ENCODE results near the gene RNF6. TPM values are rescaled to one million over a fixed set of nuclear protein-coding genes. Genes with fewer than 3 reads are reported as not detected.

RNF6 gene
- total RNA-seq: 10 to 100 TPM; 14.1 to 26.2 TPM

DNA sequence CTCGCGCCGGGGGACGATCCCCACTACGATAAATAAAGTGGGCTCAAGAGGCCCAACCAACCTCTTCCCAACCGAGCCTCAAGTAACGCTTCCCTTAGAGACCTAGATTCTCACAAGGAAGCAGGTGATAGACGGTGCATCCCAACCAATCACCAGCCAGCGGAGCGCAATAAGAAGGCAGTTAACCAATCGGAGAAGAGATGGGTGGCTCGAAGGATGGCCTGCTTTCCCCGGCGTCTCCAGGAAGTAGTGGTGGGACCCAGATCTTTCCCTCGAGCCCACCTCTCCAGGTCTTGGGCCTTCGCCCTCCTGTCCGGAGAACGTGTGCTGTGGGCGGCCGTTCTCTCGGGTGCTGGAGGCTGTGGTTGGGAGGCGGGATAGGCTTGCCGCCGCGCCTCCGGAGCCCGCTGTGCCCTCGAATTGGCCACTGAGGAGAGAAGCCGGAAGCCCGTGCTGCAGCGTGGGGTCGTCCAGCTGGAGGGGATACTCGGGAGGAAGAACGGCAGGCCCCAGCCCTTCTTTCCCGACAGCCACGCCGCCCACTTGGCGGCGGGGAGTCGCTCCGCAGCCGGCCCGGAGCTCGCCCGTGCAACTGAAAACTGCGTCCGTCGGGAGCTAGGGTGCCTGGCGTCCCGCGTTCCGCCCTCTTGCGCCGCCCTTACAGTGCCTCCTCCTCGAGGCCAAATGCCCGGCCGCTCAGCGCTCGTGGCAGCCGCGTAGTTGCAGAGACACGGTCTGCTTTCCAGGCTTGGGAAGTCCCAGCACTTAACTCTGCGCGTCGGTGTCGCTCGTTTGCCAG, at the start of gene RNF6:
Gene RNF6 (minus strand): TSS at position 594 of the 799 bp plus-strand sequence. CDS start 2,665 bp downstream, outside the sequence.
- Histone ChIP-seq H3K36me3 (peaks cover 36% of the 10 kb centered on the region), H3K9me3 (no peaks in the 10 kb centered on the region), H3K4me1 (peaks cover 0 to 22% of the 10 kb centered on the region in 2 donors), H3K4me3 (peak within 1 kb of the TSS; percentile 100), H3K27ac (peak within 1 kb of the TSS; percentile 95 to 98), H3K27me3 (no peaks in the 10 kb centered on the region)
- peak; percentile 98 for DNase-seq (ENCODE audit: low spot score)
- TF ChIP-seq, protein P1, sequence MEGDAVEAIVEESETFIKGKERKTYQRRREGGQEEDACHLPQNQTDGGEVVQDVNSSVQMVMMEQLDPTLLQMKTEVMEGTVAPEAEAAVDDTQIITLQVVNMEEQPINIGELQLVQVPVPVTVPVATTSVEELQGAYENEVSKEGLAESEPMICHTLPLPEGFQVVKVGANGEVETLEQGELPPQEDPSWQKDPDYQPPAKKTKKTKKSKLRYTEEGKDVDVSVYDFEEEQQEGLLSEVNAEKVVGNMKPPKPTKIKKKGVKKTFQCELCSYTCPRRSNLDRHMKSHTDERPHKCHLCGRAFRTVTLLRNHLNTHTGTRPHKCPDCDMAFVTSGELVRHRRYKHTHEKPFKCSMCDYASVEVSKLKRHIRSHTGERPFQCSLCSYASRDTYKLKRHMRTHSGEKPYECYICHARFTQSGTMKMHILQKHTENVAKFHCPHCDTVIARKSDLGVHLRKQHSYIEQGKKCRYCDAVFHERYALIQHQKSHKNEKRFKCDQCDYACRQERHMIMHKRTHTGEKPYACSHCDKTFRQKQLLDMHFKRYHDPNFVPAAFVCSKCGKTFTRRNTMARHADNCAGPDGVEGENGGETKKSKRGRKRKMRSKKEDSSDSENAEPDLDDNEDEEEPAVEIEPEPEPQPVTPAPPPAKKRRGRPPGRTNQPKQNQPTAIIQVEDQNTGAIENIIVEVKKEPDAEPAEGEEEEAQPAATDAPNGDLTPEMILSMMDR (IDR thresholded peaks at IDR 0.05): peak in 1 of 2 donors; percentile 29

DNA sequence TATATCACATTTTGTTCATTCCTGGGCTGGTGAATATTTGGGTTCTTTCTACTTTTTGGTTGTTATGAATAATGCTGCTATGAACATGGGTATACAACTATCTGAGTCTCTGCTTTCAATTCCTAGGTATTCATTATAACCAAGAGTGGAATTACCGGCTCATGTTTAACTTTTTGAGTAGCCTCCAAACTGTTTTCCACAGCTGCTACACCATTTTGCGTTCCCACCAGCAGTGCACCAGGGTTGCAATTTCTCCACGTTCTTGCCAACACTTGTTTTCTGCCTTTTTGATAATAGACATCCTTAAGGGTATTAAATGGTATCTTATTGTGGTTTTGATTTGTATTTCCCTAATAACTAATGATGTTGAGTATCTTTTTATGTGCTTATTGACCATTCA, 48.6 kb upstream of the RNF6 start:
- Histone ChIP-seq H3K4me1 (peaks cover 0 to 10% of the 10 kb centered on the region in 2 donors), H3K27ac (no peak overlapping the region), H3K9me3 (no peaks in the 10 kb centered on the region), H3K4me3 (no peak overlapping the region), H3K36me3 (no peaks in the 10 kb centered on the region), H3K27me3 (no peaks in the 10 kb centered on the region)
- TF ChIP-seq, protein P1 (IDR thresholded peaks at IDR 0.05): no peak
- DNase-seq (ENCODE audit: low spot score): no peak

DNA sequence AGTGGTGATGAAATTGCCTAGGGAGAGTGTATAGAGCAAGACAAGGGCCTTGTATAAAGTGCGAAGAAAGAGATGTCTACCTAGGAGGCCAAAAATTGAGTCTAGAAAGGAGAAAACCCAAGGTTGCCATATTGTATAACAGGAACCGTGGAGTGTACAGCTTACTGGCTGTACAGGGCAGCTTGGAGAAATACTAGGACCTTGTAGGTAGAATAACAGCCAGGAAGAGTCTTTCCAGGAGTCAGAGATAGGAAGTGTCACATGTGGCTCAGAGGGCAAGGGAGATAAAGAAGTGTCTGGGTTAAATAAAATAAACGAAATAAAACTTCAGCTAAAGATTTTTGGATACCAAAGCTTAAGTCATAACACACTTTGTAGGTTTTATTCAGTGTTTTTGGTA, 44.2 kb upstream of the RNF6 start:
- no peaks in the 10 kb centered on the region for H3K36me3 ChIP-seq
- peaks cover 0 to 10% of the 10 kb centered on the region in 2 donors for H3K4me1 ChIP-seq
- H3K27me3 ChIP-seq: no peaks in the 10 kb centered on the region
- TF ChIP-seq, protein P1 (IDR thresholded peaks at IDR 0.05): no peak
- no peak overlapping the region for H3K27ac ChIP-seq
- no peaks in the 10 kb centered on the region for H3K9me3 ChIP-seq
- DNase-seq (ENCODE audit: low spot score): no peak
- no peak overlapping the region for H3K4me3 ChIP-seq

DNA sequence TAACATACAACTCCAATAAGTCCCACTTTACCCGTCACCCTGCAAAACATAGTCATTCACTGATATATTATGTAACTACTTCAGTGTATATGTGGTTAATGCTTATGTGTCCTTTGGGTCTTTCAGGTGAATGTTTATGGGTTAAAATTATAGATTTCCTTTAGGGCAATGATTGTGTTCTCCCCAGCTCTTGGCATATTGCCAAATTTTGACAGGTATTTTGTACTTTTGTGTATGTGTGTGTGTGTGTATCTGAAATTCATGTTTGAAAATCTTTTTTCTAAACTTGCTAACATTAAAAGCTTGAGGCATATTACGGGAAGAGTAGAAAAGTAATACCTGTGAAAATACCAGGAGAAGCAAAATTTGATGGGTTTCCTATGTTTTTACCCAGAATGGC, 40.0 kb upstream of the RNF6 start:
- Histone ChIP-seq H3K4me1 (peaks cover 0 to 19% of the 10 kb centered on the region in 2 donors), H3K27me3 (no peaks in the 10 kb centered on the region), H3K9me3 (no peaks in the 10 kb centered on the region), H3K4me3 (no peak overlapping the region), H3K36me3 (no peaks in the 10 kb centered on the region), H3K27ac (no peak overlapping the region)
- TF ChIP-seq, protein P1 (IDR thresholded peaks at IDR 0.05): no peak
- DNase-seq (ENCODE audit: low spot score): no peak

DNA sequence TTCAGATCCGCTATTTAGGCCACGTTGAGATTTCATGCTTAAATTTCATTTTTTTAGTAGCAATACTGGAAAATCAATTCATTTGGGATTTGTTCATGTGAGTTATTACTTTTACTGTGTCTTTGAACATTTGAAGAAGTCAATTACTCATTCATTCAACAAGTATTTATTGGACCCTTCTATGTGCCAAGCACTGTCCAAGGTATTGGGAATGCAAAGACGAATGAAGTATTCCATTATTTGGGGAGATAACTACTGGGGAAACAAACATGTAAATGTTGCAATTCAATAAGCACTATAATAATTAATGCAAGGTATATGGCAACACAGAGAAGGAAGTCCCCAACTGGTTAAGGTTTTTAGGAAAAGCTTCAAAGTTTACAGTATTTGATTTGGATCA, 37.5 kb upstream of the RNF6 start:
- Histone ChIP-seq H3K4me3 (no peak overlapping the region), H3K27me3 (no peaks in the 10 kb centered on the region), H3K27ac (no peak overlapping the region), H3K9me3 (no peaks in the 10 kb centered on the region), H3K4me1 (peaks cover 0 to 24% of the 10 kb centered on the region in 2 donors), H3K36me3 (no peaks in the 10 kb centered on the region)
- DNase-seq (ENCODE audit: low spot score): no peak
- TF ChIP-seq, protein P1 (IDR thresholded peaks at IDR 0.05): no peak
